ENCODE measurements around the gene VWF. TPM values are rescaled to one million over a fixed set of nuclear protein-coding genes. Genes with fewer than 3 reads are reported as not detected.

Gene VWF
- total RNA-seq, 1 donor from 2014 or later: 0.06 TPM

DNA sequence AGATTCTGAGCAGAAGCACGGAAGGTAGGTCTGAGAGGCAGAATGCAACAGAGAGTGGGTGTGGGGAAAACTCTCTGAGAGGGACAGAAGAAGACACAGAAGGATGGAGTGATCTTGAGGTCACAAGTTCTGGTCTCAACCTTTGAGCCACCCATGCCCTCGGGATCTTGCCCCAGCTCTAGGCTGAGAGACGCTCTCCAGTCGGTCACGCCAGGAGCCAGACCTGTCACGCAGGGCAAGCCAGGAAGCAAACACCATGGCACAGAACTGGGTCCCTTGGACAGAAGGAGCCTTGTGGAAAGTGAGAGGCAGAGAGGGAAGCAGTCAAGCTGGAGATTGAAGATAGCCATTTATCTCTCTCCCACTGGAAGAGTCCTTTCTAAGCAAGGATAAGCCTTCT is 79.0 kb downstream of the VWF start:
- no peak for DNase-seq (ENCODE audit: low read depth)
- no peak overlapping the region for H3K4me3 ChIP-seq (ENCODE audit: low read depth, low read length)
- TF ChIP-seq, protein P1, sequence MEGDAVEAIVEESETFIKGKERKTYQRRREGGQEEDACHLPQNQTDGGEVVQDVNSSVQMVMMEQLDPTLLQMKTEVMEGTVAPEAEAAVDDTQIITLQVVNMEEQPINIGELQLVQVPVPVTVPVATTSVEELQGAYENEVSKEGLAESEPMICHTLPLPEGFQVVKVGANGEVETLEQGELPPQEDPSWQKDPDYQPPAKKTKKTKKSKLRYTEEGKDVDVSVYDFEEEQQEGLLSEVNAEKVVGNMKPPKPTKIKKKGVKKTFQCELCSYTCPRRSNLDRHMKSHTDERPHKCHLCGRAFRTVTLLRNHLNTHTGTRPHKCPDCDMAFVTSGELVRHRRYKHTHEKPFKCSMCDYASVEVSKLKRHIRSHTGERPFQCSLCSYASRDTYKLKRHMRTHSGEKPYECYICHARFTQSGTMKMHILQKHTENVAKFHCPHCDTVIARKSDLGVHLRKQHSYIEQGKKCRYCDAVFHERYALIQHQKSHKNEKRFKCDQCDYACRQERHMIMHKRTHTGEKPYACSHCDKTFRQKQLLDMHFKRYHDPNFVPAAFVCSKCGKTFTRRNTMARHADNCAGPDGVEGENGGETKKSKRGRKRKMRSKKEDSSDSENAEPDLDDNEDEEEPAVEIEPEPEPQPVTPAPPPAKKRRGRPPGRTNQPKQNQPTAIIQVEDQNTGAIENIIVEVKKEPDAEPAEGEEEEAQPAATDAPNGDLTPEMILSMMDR (conservative IDR thresholded peaks at IDR 0.05; ENCODE audit: low read depth, low read length): no peak

DNA sequence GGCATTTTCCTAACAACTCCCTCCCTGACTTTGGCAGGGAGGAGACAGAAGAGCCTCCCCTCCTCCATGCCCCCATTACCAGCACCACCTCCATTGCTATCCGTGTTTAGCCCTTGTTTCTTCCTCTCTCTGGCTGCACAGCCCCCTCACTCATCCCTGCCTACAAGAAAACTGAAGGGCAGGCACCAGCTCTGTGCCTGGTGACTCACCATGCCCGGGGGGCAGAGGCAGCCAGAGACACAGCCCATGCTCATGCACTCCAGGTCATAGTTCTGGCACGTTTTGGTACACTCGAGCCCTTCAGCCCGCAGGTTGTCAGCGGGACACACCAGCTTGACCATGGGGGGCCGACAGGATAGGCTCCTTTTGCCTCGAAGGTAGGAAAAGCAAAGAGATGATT is 80.4 kb downstream of the VWF start:
- no peak for DNase-seq (ENCODE audit: low read depth)
- TF ChIP-seq, protein P1 (conservative IDR thresholded peaks at IDR 0.05; ENCODE audit: low read depth, low read length): no peak

DNA sequence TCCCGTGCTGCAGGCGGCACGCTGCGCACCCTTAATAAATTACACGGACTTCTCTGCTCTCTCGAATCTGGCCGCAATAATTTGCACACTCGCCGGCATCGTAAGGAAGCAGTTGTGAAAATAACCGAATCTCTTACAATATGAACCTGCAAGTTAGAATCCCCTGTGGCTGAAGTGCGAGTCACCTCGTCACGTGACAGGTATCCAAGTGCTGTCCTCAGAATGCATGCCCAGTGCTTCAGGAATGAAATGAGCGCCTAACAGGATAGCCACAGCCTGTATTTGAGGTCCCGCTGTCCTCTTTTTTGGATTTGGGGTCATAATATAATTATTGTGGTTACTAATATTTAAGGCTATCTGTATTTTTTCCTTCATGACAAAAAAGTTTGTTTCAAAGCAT is 82.0 kb downstream of the VWF start:
- DNase-seq (ENCODE audit: low read depth): no peak
- TF ChIP-seq, protein P1 (conservative IDR thresholded peaks at IDR 0.05; ENCODE audit: low read depth, low read length): no peak
- no peak overlapping the region for H3K4me3 ChIP-seq (ENCODE audit: low read depth, low read length)

More for the DNA sequence above, 80.4 kb downstream of the VWF start:
- no peak overlapping the region for H3K4me3 ChIP-seq (ENCODE audit: low read depth, low read length)

DNA sequence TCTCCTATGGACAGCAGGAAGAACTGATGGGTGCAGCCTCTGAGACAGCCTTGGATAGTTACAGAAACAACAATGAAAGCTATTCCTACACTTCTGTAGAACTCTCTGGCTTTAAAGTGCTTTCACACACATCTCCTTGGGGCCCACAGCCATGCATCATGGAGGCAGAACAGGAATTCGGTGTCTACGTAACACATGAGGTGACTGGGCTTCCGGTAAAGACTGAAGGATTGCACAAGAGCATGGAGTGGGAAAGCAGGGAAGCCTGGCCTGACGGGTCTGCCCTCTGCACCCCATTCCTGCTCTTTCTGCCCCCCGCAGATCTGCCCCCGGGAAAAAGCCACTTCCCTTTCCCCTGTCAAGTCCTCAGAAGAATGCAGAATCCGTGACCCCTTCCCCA is 82.6 kb downstream of the VWF start:
- TF ChIP-seq, protein P1 (conservative IDR thresholded peaks at IDR 0.05; ENCODE audit: low read depth, low read length): no peak
- H3K4me3 ChIP-seq (ENCODE audit: low read depth, low read length): no peak overlapping the region
- no peak for DNase-seq (ENCODE audit: low read depth)

DNA sequence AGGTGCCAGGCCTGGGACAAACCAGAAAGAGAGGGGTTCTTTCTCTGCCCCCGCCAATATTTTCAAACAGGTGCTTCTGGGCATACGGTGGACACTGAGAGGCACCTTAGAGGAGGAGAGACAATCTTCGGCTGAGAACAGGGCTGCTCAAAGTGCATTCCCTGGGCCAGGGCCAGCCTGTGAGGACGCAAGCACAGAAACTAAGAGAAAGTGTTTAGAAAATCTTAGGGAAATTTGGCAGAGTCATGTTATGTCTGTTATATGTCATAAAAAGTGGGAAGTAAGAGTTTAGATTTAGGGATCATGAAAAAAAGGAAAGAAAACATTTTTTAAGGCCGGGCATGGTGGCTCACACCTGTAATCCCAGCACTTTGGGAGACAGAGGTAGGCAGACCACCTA is 83.7 kb downstream of the VWF start:
- no peak for DNase-seq (ENCODE audit: low read depth)
- H3K4me3 ChIP-seq (ENCODE audit: low read depth, low read length): no peak overlapping the region

DNA sequence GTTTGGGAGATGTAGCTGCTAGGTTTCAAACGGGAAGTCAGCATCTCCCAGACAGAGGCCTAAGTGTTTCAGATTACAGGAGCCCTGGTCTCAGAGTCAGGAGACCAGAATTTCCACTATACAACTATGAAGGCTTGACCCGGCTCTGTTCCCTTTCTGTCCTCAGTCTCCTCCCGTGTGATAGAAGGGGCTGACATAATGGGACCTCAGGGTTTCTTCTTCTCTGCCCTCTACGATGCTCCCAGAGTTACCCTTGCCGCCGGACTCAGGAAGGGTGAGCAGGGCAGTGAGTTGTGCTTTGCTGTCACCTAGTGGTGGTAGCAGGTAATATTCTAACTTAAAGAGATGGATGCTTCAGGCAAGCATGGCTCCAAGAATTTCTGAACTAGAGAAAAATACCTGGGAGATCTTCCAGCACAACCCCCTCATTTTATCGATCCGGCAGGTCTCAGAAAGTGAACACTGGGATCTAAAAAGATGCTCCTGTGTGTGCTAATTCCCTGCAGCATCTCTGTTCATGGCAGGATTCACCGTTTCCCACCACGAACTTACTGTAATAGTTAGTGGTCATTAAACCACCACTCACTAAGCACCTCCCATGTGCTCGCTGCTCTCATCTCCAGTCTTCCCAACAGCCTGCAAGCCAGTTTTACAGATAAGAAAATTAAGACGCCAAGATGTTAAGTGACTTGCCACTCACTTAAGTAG is 84.4 kb downstream of the VWF start:
- no peak overlapping the region for H3K4me3 ChIP-seq (ENCODE audit: low read depth, low read length)
- no peak for DNase-seq (ENCODE audit: low read depth)
- TF ChIP-seq, protein P1 (conservative IDR thresholded peaks at IDR 0.05; ENCODE audit: low read depth, low read length): peak; percentile 93

More for the DNA sequence above, 83.7 kb downstream of the VWF start:
- TF ChIP-seq, protein P1 (conservative IDR thresholded peaks at IDR 0.05; ENCODE audit: low read depth, low read length): no peak

DNA sequence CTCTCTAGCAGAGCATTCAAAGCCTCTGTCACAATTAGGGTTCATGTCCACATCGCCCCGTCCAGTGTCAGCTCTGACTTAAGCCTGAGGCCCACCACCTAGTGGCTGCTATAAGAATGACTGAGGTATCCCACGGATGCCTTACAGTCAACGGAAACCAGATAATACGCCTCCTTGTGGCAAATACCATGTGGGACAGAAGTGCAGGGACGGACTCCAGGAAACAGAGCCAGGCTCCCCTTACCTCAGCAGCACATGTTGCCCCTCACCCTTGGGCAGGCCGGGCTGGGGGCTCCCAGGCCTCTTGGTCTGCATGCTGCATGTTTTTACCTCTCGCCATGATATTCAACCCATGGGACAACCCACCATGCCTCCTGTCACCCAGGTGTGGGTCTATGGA is 86.3 kb downstream of the VWF start:
- TF ChIP-seq, protein P1 (conservative IDR thresholded peaks at IDR 0.05; ENCODE audit: low read depth, low read length): peak; percentile 96
- no peak overlapping the region for H3K4me3 ChIP-seq (ENCODE audit: low read depth, low read length)
- peak; percentile 43 for DNase-seq (ENCODE audit: low read depth)

Measured in epithelial cell of proximal tubule (primary cell).